ENCODE measurements around the gene SLC4A11.

GRCh38 chr20:3195590-3196237 lies 43.3 kb downstream of the SLC4A11 start:
- TF ChIP-seq CTCF (optimal IDR thresholded peaks at IDR 0.05 in 1 of 3, IDR thresholded peaks at IDR 0.05 in 1 of 3, conservative IDR thresholded peaks at IDR 0.05 in 1 of 3; ENCODE audit: extremely low read depth in 1 of 3, insufficient read depth in 2 of 3, low read length in 3 of 3): no peak
- TF ChIP-seq EZH2 (IDR thresholded peaks at IDR 0.05; ENCODE audit: low read length): no peak

Measured in keratinocyte (primary cell).